Erythroblast (primary cell): ENCODE results near the gene CDK5RAP1.

Experiments
- DNase-seq, 2 experiments: peaks; one replicate each; lab custom pipeline; 2025; lab: John Stamatoyannopoulos, UW
- GATA1 ChIP-seq: IDR thresholded peaks from 2 replicates; pipeline ENCODE4 v1.6.1; 2011; ENCODE audit warnings: low read depth, mild to moderate bottlenecking, control low read depth, low read length, moderate library complexity
- POLR2A ChIP-seq: IDR thresholded peaks from 2 replicates; pipeline ENCODE4 v1.6.1; 2011; ENCODE audit warnings: mild to moderate bottlenecking, low read length

Gene CDK5RAP1

DNA sequence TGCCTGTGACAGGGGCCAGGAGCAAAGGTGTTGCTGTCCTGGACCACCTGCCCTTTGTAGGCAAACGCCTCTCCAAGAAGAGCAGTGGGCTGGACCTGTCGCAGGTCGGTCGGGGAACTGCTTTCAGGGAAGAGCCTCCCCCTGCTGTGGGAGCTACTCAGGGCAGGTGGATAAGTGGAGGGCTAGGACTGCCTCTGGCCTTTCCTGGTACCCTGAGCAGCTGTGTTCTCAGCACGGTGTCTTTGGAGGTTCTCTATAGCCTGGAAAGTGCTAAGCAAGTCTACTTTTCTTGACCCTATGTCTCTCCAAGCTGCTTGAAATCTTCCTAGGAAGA, 83.3 kb downstream of the CDK5RAP1 start:
- no peak for TF ChIP-seq POLR2A
- TF ChIP-seq GATA1 = no peak
- no peak for DNase-seq

DNA sequence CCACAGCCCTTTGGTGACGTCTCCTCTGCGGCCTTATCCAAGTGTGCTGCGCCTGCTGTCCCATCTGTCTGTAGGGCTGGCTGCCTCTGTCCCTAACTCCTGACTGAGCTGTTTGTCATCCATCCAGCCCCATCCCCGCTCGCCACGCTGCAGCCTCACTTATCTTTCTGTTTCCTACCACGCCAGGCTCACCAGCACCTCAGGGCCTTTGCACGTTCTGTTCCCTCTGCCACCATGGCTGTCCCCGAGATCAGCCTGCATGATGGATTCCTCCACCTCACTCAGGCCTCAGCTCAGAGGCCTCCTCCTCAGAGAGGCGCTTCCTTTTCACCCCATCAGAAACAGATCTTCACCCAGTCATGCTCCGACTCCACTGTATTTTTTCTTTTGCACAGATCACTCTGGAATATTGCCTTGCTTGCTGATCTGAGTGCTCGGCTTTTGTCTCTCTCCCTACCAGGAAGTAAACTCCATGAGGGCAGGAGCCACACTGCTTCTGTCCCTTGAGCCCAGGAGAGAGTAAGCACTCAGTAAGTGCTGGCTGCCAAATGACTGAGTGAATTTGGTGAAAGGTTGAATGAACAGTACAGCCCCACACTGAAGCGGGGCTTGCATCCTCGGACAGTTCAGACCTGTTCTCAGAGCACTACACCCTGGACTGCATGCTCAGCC, 83.8 kb downstream of the CDK5RAP1 start:
- no peak for DNase-seq
- TF ChIP-seq POLR2A (no peak), GATA1 (no peak)

DNA sequence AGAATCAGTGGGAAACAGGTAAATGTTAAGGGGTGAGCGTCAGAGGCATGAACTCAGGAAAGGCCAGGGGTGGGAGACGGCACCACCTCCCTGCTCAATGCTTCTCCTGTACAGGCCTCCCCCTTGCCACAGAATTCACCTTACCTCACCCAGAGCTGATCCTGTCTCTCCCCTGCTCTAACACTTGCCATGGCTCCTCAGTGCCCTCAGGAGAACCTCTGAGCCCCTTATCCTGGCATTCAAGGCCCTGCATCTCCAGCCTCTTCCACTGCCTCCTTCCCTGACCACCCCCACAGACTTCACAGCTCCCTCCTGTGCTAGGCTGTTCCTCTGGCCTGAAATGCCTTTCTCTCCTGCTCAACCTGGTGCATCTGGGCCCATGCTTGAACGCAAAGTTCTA, 84.4 kb downstream of the CDK5RAP1 start:
- no peak for DNase-seq
- no peak for TF ChIP-seq POLR2A
- no peak for TF ChIP-seq GATA1

DNA sequence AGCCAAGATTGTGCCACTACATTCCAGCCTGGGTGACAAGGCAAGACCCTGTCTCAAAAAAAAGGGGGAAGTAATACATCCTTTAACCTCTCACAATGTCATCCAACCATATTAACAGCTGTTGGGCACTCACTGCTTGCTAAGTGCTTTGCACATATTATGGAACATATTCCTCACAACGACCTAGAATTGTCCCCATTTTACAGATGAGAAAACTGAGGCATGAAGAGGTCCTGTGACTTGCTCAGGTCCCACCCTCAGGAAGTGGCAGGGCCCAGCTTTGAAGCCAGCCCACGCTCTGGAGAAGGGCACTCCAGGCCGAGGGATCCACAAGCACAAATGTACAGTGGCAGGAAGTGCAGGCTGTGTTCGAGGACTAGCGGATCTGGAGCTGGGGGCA, 85.0 kb downstream of the CDK5RAP1 start:
- no peak for DNase-seq
- TF ChIP-seq GATA1 (no peak), POLR2A (no peak)

DNA sequence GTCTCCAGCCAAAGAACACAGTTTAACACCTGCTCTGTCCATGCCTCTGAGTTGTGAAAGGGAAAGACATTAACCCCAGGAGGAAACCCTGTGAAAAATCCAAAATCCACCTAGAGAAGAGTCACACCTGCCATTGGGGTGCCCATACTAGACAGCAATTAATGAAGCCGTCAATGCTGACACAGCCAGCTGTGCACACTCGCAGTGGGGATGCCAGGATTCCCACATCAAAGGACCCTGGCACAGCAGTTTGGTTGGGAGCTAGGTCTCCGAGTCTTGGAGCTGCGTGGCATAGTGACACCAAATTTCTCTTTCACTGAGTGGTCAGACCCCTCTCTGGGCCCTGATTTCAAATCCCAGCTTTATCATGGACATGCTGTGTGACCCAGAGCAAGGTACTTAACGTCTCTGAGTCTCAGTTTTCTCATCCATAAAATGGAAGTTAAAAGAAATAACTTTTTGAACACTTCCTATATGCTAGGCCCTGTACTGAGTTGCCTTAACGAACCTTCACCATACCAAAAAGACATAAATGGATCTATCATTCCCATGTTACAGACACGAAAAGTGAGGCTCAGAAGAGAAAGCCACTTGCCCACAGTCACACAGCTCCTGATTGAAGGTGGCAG, 87.5 kb downstream of the CDK5RAP1 start:
- DNase-seq = no peak
- no peak for TF ChIP-seq POLR2A
- TF ChIP-seq GATA1 = no peak

DNA sequence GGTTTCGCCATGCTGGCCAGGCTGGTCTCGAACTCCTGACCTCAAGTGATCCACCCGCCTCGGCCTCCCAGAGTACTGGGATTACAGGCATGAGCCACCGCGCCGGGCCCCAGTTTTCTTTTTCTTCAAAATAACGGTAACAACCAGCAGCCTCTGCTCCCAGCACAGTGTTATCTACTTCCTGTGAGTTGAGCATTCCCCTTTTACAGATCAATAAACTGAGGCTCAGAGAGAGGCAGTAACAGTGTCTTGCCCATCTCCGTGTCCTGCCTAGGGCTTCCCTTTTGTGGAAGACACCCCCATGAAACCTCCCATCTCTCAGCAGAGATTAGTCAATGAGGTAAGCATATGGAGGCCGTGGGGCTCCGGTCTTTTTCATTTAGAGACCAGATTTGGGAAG, 88.7 kb downstream of the CDK5RAP1 start:
- no peak for DNase-seq
- no peak for TF ChIP-seq GATA1
- TF ChIP-seq POLR2A = no peak

DNA sequence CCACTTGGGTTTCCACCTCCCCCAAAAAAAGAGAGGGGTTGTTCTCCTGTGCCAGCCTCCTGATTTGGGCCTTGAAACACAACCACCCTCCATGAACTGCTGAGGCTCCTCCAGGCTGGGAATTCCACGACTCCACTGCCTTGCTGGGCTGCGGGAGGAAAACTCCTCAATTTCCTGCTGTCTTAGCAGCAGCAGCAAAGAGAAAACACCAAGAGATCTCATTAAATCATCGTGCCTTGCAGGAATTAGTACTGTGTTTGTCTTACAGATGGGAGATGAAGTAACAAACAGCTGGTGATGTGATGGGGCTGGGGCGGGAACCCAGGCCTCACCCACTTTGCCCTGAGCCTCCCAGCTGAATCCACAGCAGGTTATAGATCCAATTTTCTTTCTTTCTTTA, 89.3 kb downstream of the CDK5RAP1 start:
- no peak for TF ChIP-seq GATA1
- no peak for TF ChIP-seq POLR2A
- DNase-seq = no peak

DNA sequence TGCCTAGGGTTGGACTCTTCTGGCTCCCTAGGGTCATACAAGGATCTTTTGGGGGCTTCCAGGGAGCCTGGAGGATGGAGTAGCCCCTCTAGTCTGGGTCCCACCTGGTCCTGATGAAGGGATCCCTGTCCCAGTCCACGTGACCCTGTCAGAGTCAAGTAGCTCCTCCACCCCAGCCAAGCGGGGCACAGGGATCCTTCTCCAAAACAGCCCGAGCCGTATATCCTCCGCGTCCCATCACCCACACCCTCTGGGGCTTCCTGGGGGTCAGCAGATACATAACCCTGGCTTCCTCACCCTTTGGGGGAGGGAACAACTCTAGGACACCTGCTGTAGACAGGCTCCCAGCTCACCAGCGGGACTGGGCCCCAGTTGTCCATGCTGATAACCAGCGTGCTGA, 90.3 kb downstream of the CDK5RAP1 start:
- no peak for DNase-seq
- TF ChIP-seq GATA1 = no peak
- TF ChIP-seq POLR2A = no peak

DNA sequence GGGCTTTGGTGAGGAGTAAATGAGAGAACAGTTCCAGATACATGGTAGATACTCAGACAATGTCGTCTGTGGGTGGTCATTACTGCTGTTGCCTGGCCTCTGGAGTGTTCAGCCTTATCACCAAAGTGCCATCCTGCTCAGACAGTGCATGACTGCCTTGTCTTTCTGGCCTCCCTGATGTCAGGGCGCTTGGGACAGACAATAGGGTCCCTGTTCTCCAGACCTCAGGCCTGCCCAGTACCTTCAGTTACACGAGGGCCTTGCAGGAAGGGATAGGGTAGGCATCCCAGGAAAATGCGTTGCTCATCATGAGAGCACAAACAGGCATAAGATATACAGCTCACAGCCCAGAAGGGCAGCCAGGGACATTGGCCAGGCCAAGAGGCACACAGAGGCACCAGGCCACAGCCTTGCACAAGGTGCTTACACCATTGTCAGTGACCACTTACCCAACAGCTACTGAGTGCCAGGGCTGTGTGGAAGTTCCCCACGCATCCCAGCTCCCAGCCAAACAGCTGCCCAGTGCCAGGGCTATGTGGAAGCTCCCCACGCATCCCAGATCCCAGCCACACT, 90.9 kb downstream of the CDK5RAP1 start:
- TF ChIP-seq POLR2A (no peak), GATA1 (no peak)
- no peak for DNase-seq

DNA sequence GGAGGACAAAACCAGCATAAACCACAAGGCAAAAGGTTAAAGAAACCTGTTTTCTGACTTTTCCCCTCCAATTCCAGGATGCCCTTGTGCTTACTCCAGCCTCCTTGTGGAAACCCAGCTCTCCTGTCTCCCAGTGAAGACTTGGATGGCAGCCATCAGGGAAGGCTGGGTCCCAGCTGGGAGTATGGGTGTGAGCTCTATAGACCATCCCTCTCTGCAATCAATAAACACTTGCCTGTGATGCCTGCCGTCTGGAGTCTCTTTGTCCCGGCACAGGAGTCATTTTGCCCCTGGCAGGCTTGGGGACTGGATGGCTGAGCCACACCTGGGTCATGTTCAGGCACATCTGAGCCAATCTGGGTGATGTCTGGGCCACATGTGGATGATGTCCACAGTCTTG, 91.7 kb downstream of the CDK5RAP1 start:
- DNase-seq = no peak
- no peak for TF ChIP-seq POLR2A
